Osteoblast (primary cell): Measurements from ENCODE around the gene TBC1D19. TPM values are rescaled to one million over a fixed set of nuclear protein-coding genes. Genes with fewer than 3 reads are reported as not detected.

Experiments used
- DNase-seq: peaks from one replicate; pipeline ENCODE4 v3.0.0; 2011; ENCODE audit warnings: low spot score, mixed read lengths; ENCODE audit not compliant: insufficient read length; ENCODE audit errors: missing footprints
- H2AFZ ChIP-seq: 2 replicates; pipeline ENCODE4 v1.6.0; 2011; ENCODE audit warnings: mild to moderate bottlenecking, low read length
- H3K27ac ChIP-seq: 2 replicates; pipeline ENCODE4 v1.5.1; 2011; ENCODE audit warnings: mild to moderate bottlenecking, low read depth, low read length, moderate library complexity
- H3K27me3 ChIP-seq: 2 replicates; pipeline ENCODE4 v1.6.0; 2012; ENCODE audit warnings: mild to moderate bottlenecking, control low read depth, inconsistent platforms, low read length, moderate library complexity; ENCODE audit not compliant: insufficient read depth
- H3K36me3 ChIP-seq: 2 replicates; pipeline ENCODE4 v1.5.1; 2011; ENCODE audit warnings: mild to moderate bottlenecking, low read length, control low read depth, moderate library complexity; ENCODE audit not compliant: insufficient read depth
- H3K4me1 ChIP-seq: 2 replicates; pipeline ENCODE4 v1.5.1; 2011; ENCODE audit warnings: mild to moderate bottlenecking, low read length, control low read depth, moderate library complexity; ENCODE audit not compliant: insufficient read depth
- H3K4me2 ChIP-seq: 2 replicates; pipeline ENCODE4 v1.6.0; 2011; ENCODE audit warnings: mild to moderate bottlenecking, low read length; ENCODE audit not compliant: insufficient read depth
- H3K4me3 ChIP-seq: fragments of 200-600 bp; sonication (generic); 3 replicates; pipeline ENCODE4 v1.5.1; 2012; ENCODE audit warnings: mild to moderate bottlenecking, low read length, inconsistent platforms; ENCODE audit not compliant: insufficient read depth
- H3K79me2 ChIP-seq: 2 replicates; pipeline ENCODE4 v1.6.0; 2012; ENCODE audit warnings: mild to moderate bottlenecking, low read length, control low read depth, inconsistent platforms; ENCODE audit not compliant: insufficient read depth
- H3K9me3 ChIP-seq: 2 replicates; pipeline ENCODE4 v1.5.1; 2011; ENCODE audit warnings: low read depth, low read length, control low read depth
- H4K20me1 ChIP-seq: 2 replicates; pipeline ENCODE4 v1.6.0; 2012; ENCODE audit warnings: mild to moderate bottlenecking, low read length, control low read depth; ENCODE audit not compliant: insufficient read depth
- total RNA-seq: library from RNA; depleted of rRNA; stranded (reverse); fragments of >200 nt; gene quantifications from 2 replicates; pipeline ENCODE4 v1.2.3, GENCODE V29; 2012
- TF ChIP-seq, protein P1 (sequence below): IDR thresholded peaks from 2 replicates; pipeline ENCODE4 v1.5.1; 2011; ENCODE audit warnings: mild to moderate bottlenecking, low read depth, low read length, moderate library complexity; ENCODE audit errors: extremely low read depth

Gene TBC1D19
- total RNA-seq, 1 donor: 56.1 TPM

DNA sequence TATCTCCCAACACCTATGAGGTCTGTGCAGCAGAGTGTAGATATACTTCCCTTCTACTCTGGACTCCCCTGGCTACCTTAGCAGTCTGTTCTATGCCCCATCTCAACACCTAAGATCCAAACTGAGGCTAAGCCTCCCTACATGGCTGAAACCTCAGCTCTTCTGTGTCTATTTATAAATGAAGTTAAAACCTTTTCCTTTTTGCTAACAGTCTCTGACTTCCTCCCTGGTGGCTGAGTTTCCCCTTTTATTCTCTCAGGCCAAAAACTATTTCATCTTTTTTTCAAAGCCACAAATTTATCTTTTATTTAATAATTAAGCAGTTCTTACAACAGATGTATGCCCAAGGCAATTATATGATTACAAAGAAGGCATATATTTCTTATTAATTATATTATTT lies 164.9 kb downstream of the TBC1D19 start:
- Histone ChIP-seq H3K4me3 (no peak overlapping the region), H4K20me1 (no peaks in the 10 kb centered on the region), H2AFZ (no peak overlapping the region), H3K4me1 (peaks cover 4% of the 10 kb centered on the region), H3K27me3 (no peaks in the 10 kb centered on the region), H3K4me2 (no peak overlapping the region), H3K27ac (no peak overlapping the region), H3K9me3 (no peaks in the 10 kb centered on the region), H3K36me3 (peaks cover 29% of the 10 kb centered on the region), H3K79me2 (no peaks in the 10 kb centered on the region)
- TF ChIP-seq, protein P1, sequence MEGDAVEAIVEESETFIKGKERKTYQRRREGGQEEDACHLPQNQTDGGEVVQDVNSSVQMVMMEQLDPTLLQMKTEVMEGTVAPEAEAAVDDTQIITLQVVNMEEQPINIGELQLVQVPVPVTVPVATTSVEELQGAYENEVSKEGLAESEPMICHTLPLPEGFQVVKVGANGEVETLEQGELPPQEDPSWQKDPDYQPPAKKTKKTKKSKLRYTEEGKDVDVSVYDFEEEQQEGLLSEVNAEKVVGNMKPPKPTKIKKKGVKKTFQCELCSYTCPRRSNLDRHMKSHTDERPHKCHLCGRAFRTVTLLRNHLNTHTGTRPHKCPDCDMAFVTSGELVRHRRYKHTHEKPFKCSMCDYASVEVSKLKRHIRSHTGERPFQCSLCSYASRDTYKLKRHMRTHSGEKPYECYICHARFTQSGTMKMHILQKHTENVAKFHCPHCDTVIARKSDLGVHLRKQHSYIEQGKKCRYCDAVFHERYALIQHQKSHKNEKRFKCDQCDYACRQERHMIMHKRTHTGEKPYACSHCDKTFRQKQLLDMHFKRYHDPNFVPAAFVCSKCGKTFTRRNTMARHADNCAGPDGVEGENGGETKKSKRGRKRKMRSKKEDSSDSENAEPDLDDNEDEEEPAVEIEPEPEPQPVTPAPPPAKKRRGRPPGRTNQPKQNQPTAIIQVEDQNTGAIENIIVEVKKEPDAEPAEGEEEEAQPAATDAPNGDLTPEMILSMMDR: no peak
- DNase-seq: no peak

DNA sequence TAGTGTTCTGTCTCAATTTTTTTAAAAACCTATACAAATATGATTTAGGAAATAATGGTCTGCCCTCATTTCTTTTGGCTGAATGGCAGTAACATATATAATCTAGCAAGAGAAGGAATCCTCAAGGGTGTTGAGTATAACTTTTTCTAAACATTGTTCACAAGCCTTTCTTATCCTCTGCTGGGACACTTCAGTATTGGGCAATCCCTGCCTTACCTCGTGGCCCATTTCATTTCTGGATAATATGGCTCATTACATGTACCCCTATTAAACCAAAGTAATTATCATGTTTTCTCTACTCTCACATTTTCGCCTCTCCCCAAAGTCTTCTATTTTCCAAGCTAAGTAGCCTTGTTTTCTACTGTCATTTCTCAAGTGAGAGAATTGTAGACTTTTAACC lies 166.0 kb downstream of the TBC1D19 start:
- Histone ChIP-seq H3K4me1 (peaks cover 4% of the 10 kb centered on the region), H3K36me3 (peaks cover 38% of the 10 kb centered on the region), H3K27me3 (no peaks in the 10 kb centered on the region), H3K27ac (no peak overlapping the region), H2AFZ (no peak overlapping the region), H3K4me3 (no peak overlapping the region), H4K20me1 (no peaks in the 10 kb centered on the region), H3K9me3 (no peaks in the 10 kb centered on the region), H3K79me2 (no peaks in the 10 kb centered on the region), H3K4me2 (no peak overlapping the region)
- TF ChIP-seq, protein P1: no peak
- DNase-seq: no peak

DNA sequence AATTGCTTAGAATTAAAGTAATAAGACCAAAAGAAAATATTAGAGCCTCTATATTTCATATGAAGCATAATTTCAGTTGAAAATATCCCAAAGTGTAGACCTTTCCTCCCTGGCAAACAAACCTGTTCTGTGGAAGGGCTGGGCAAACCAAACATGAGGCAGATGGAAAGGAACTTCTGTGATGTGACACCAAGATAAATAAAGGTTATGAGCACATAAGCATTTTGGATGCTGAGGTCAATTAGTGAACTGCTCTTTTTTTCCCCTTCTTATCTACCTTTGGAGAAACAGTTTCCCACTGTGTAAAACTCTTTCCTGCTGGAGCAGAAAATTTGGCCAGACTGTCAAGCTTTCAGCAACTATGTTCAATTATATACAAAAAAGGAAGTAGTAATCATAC lies 167.1 kb downstream of the TBC1D19 start:
- H3K4me2 ChIP-seq: no peak overlapping the region
- H3K4me3 ChIP-seq: no peak overlapping the region
- H3K27ac ChIP-seq: no peak overlapping the region
- H3K4me1 ChIP-seq: peaks cover 4% of the 10 kb centered on the region
- TF ChIP-seq, protein P1: no peak
- H3K27me3 ChIP-seq: no peaks in the 10 kb centered on the region
- no peaks in the 10 kb centered on the region for H4K20me1 ChIP-seq
- no peak for DNase-seq
- H3K9me3 ChIP-seq: no peaks in the 10 kb centered on the region
- H3K36me3 ChIP-seq: peaks cover 40% of the 10 kb centered on the region
- H2AFZ ChIP-seq: no peak overlapping the region
- no peaks in the 10 kb centered on the region for H3K79me2 ChIP-seq

DNA sequence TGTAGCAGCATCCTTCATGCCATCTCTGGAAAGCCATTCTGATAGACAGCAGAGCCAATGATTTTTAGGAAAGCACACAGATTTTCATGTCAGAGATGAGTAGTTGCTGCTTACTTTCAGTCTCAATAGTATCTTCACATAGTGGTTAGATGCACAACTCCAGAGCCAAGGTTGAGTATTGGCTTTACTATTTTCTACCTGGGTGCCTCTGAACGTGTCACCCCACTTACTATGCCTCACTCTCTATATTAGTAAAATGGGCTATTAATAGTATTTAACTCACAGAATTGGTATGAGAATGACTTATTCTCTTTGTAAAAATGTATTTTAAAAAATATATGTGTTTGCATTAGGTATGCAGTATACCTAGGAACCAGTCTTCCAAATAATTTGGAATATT lies 168.0 kb downstream of the TBC1D19 start:
- Histone ChIP-seq H3K4me2 (no peak overlapping the region), H3K27me3 (no peaks in the 10 kb centered on the region), H4K20me1 (no peaks in the 10 kb centered on the region), H3K79me2 (no peaks in the 10 kb centered on the region), H2AFZ (no peak overlapping the region), H3K36me3 (peaks cover 46% of the 10 kb centered on the region), H3K4me3 (no peak overlapping the region), H3K4me1 (peaks cover 4% of the 10 kb centered on the region), H3K9me3 (no peaks in the 10 kb centered on the region), H3K27ac (no peak overlapping the region)
- TF ChIP-seq, protein P1: no peak
- no peak for DNase-seq
